ENCODE measurements around the gene ATP13A1.
A peak's percentile ranks its signal among the peaks of the same experiment; 100 is the strongest.

Gene ATP13A1

DNA sequence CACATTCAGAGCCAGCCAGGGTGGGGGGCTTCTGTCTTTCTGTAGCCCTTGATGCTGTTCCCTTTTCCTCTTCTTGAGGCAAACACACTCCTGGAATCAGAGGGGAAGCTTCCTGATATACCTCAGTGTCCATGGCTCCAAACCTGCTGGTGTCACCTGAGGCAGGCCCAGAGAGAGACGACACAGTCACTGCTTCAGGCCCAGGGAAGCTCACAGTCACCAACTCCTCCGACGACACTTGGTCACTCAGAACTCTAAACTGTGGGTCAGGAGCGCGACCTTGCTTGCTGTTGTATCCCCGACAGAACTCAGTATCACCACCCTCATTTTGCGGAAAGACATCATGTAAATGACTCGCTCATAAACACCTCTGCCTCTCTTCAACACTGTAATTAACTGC lies 1.1 kb downstream of the ATP13A1 start:
- Histone ChIP-seq H3K27ac (ENCODE audit: low read depth, low read length, poor library complexity, severe bottlenecking) (peak overlapping the region; percentile 93), H4K20me1 (ENCODE audit: insufficient read depth, low read length) (no peaks in the 10 kb centered on the region), H3K27me3 (ENCODE audit: insufficient read depth, low read length) (no peaks in the 10 kb centered on the region), H3K4me3 (ENCODE audit: low read depth, low read length, poor library complexity, severe bottlenecking) (peak overlapping the region; percentile 95), H2AFZ (ENCODE audit: low read length) (no peak overlapping the region), H3K79me2 (ENCODE audit: insufficient read depth, low read length) (peaks cover 27% of the 10 kb centered on the region), H3F3A (ENCODE audit: insufficient read depth, low read length) (no peaks in the 10 kb centered on the region), H3K36me3 (ENCODE audit: insufficient read depth, low read length) (peaks cover 38% of the 10 kb centered on the region), H3K4me1 (ENCODE audit: insufficient read depth, low read length, severe bottlenecking) (peaks cover 37% of the 10 kb centered on the region), H3K9me2 (ENCODE audit: low read depth, low read length) (no peaks in the 10 kb centered on the region), H3K9ac (ENCODE audit: low read length) (peak overlapping the region; percentile 93), H3K9me3 (ENCODE audit: low read length) (no peaks in the 10 kb centered on the region), H3K4me2 (ENCODE audit: low read length) (peak overlapping the region; percentile 99)
- no peak for TF ChIP-seq EZH2 (IDR thresholded peaks at IDR 0.05; ENCODE audit: borderline replicate concordance, low read length)
- TF ChIP-seq, protein P1, sequence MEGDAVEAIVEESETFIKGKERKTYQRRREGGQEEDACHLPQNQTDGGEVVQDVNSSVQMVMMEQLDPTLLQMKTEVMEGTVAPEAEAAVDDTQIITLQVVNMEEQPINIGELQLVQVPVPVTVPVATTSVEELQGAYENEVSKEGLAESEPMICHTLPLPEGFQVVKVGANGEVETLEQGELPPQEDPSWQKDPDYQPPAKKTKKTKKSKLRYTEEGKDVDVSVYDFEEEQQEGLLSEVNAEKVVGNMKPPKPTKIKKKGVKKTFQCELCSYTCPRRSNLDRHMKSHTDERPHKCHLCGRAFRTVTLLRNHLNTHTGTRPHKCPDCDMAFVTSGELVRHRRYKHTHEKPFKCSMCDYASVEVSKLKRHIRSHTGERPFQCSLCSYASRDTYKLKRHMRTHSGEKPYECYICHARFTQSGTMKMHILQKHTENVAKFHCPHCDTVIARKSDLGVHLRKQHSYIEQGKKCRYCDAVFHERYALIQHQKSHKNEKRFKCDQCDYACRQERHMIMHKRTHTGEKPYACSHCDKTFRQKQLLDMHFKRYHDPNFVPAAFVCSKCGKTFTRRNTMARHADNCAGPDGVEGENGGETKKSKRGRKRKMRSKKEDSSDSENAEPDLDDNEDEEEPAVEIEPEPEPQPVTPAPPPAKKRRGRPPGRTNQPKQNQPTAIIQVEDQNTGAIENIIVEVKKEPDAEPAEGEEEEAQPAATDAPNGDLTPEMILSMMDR (IDR thresholded peaks at IDR 0.05; ENCODE audit: low read length), result no peak

GRCh38 chr19:19661675-19662251 lies 1.7 kb downstream of the ATP13A1 start:
- H3K9me3 ChIP-seq (ENCODE audit: low read length), result no peaks in the 10 kb centered on the region
- H3K27me3 ChIP-seq (ENCODE audit: insufficient read depth, low read length), result no peaks in the 10 kb centered on the region
- H3K79me2 ChIP-seq (ENCODE audit: insufficient read depth, low read length), result peaks cover 27% of the 10 kb centered on the region
- no peaks in the 10 kb centered on the region for H4K20me1 ChIP-seq (ENCODE audit: insufficient read depth, low read length)
- H3K4me2 ChIP-seq (ENCODE audit: low read length), result peak overlapping the region; percentile 99
- H3K4me1 ChIP-seq (ENCODE audit: insufficient read depth, low read length, severe bottlenecking), result peaks cover 31% of the 10 kb centered on the region
- H3K27ac ChIP-seq (ENCODE audit: low read depth, low read length, poor library complexity, severe bottlenecking), result peak overlapping the region; percentile 93
- peaks cover 44% of the 10 kb centered on the region for H3K36me3 ChIP-seq (ENCODE audit: insufficient read depth, low read length)
- peak overlapping the region; percentile 93 for H3K9ac ChIP-seq (ENCODE audit: low read length)
- no peaks in the 10 kb centered on the region for H3F3A ChIP-seq (ENCODE audit: insufficient read depth, low read length)
- H2AFZ ChIP-seq (ENCODE audit: low read length), result no peak overlapping the region
- H3K9me2 ChIP-seq (ENCODE audit: low read depth, low read length), result no peaks in the 10 kb centered on the region
- TF ChIP-seq, protein P1 (IDR thresholded peaks at IDR 0.05; ENCODE audit: low read length), result no peak
- no peak for TF ChIP-seq EZH2 (IDR thresholded peaks at IDR 0.05; ENCODE audit: borderline replicate concordance, low read length)
- H3K4me3 ChIP-seq (ENCODE audit: low read depth, low read length, poor library complexity, severe bottlenecking), result peak overlapping the region; percentile 95

GRCh38 chr19:19661141-19661674 lies 2.3 kb downstream of the ATP13A1 start:
- Histone ChIP-seq H3K4me2 (ENCODE audit: low read length) (peak overlapping the region; percentile 99), H3K4me3 (ENCODE audit: low read depth, low read length, poor library complexity, severe bottlenecking) (peak overlapping the region; percentile 95), H3K4me1 (ENCODE audit: insufficient read depth, low read length, severe bottlenecking) (peaks cover 25% of the 10 kb centered on the region), H3K9me2 (ENCODE audit: low read depth, low read length) (no peaks in the 10 kb centered on the region), H2AFZ (ENCODE audit: low read length) (no peak overlapping the region), H3K27me3 (ENCODE audit: insufficient read depth, low read length) (no peaks in the 10 kb centered on the region), H3K36me3 (ENCODE audit: insufficient read depth, low read length) (peaks cover 49% of the 10 kb centered on the region), H3F3A (ENCODE audit: insufficient read depth, low read length) (no peaks in the 10 kb centered on the region), H3K27ac (ENCODE audit: low read depth, low read length, poor library complexity, severe bottlenecking) (peak overlapping the region; percentile 93), H4K20me1 (ENCODE audit: insufficient read depth, low read length) (no peaks in the 10 kb centered on the region), H3K9me3 (ENCODE audit: low read length) (no peaks in the 10 kb centered on the region), H3K79me2 (ENCODE audit: insufficient read depth, low read length) (peaks cover 27% of the 10 kb centered on the region), H3K9ac (ENCODE audit: low read length) (peak overlapping the region; percentile 93)
- no peak for TF ChIP-seq EZH2 (IDR thresholded peaks at IDR 0.05; ENCODE audit: borderline replicate concordance, low read length)
- TF ChIP-seq, protein P1 (IDR thresholded peaks at IDR 0.05; ENCODE audit: low read length), result no peak

Data from OCI-LY1 (cell line).